ENCODE measurements around the gene NISCH.

DNA sequence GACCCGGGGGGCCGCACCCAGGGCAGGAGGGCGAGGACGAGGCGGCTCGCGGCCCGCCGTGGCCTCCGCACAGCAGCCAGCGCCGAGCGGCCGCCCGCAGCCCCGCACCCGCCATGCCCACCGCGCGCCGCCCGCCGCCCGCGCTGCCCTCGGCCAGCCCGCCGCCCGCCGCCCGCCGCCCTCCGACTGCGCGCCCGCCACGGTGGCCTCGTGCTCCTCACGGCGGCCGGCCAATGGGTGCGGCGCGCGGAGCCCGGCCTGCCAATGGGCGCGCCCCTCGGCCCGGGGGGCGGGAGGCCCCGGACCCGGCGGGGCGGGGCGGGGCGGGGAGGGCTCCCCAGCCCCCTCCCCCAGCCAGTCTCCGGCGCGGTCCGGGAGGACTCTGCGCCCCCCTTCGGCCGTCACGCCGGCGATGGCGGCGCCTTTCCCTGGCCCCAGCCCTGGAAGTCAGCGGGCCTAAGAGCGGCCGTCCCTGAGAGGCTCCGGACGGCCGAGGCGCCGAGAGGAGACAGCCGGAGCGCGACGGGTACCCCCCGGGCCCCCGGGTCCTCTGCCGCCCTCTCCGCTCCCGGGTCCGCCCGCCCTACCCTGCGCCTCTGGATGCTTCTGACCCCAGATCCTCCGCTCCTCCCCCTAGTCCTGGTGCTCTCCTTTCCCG is 78.3 kb downstream of the NISCH start, which contains the start of gene NT5DC2:
- TF ChIP-seq EZH2 (IDR thresholded peaks at IDR 0.05; ENCODE audit: low read length), result no peak
- TF ChIP-seq, protein P1, sequence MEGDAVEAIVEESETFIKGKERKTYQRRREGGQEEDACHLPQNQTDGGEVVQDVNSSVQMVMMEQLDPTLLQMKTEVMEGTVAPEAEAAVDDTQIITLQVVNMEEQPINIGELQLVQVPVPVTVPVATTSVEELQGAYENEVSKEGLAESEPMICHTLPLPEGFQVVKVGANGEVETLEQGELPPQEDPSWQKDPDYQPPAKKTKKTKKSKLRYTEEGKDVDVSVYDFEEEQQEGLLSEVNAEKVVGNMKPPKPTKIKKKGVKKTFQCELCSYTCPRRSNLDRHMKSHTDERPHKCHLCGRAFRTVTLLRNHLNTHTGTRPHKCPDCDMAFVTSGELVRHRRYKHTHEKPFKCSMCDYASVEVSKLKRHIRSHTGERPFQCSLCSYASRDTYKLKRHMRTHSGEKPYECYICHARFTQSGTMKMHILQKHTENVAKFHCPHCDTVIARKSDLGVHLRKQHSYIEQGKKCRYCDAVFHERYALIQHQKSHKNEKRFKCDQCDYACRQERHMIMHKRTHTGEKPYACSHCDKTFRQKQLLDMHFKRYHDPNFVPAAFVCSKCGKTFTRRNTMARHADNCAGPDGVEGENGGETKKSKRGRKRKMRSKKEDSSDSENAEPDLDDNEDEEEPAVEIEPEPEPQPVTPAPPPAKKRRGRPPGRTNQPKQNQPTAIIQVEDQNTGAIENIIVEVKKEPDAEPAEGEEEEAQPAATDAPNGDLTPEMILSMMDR (optimal IDR thresholded peaks at IDR 0.05 in 1 of 3, IDR thresholded peaks at IDR 0.05 in 1 of 3, conservative IDR thresholded peaks at IDR 0.05 in 1 of 3; ENCODE audit: extremely low read depth in 1 of 3, insufficient read depth in 2 of 3, low read length in 3 of 3), result no peak
